Measurements from ENCODE around the gene ZMYND15.

ZMYND15 gene

GRCh38 chr17:4742629-4743028, 3.0 kb downstream of the ZMYND15 start:
- no peak for DNase-seq

GRCh38 chr17:4743216-4743615, 3.6 kb downstream of the ZMYND15 start:
- no peak for DNase-seq

DNA sequence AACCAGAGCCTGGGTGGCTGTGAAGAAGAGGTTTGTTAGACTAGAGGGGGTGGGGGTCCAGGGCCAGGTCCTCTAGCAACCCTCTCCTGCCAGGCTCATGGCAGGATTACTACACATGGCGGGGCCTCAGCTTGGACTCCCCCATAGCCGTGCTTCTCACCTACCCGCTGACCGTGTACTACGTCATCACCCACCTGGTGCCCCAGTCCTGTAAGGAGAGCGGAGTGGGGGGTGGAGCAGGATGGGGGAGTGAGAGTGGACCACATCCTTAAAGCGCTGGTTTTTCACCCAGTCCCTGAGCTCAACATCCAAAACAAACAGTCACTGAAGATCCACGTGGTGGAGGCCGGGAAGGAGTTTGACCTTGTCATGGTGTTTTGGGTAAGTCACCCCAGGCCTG, 4.3 kb downstream of the ZMYND15 start:
- no peak for DNase-seq

DNA sequence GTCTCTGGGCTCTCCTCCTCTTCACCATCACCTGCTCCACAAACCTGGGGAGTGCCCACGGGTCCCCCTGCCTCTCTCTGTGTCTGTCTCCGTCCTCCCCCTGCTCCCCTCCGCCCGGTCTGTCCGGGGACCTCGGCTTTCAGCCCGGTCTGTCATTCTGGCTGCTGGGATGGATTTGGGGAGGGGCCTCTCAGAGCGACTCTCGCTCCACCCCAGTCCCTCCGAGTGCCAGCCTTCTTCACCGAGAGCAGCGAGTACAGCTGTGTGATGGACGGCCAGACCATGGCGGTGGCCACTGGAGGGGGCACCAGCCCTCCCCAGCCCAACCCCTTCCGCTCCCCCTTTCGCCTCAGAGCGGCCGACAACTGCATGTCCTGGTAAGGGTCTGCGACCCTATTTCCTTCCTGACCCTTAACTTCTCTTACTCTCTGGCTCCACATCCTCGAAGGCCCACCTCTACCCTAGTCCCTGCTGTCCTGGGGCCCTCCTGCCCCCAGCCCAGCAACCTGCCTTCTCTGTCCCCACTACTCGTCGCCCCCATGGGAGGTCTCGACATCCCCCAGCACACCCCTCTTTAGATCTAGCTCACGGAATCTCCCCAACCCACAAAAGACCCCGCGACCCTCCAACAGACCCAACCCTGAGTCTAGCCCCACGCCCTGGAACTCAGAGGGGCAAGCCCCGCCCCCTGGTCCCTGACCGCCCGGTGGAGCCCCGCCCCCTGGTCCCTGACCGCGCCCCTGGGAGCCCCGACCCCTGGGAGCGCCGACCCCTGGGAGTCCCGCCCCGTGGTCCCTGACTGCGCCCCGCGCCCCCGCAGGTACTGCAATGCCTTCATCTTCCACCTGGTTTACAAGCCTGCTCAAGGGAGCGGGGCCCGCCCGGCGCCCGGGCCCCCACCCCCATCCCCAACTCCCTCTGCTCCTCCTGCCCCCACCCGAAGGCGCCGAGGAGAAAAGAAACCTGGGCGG, 5.7 kb downstream of the ZMYND15 start:
- DNase-seq: no peak

DNA sequence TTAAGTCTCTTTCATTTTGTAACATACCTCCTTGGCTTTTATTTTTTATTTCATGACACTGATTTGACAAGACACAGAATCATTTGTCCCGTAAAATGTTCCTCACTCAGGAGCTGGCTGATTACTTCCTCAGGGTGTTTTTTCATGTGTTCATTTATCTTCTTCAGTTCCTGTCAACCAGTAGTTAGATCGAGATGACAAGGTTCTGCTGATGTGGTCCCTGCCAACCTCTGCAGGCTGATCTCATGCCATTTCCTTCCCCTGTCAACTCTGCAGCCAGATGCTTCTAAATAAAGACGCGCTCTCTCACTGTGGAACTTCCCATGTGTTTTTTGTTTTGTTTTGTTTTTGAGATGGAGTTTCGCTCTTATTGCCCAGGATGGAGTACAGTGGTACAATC, 8.2 kb downstream of the ZMYND15 start:
- peak; percentile 89 to 97 (median 95) for DNase-seq

DNA sequence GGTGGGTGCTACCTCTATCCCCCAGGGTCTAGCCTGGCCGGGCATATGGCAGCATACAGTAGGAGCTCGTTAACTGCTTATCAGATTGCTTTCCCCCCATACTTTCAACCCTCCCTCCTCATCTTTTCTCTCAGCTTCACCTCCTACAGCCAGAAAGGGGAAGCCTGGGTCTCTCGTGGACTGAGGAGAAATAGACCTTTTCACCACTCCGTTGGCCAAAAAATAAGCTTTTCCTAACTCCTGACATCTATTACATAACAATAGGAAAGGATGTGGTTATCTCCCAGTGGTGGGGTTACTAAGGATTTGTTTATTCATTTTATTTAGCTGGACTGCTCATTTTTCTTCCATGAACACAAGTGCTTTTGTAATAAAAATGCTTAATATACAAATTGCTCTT, 9.1 kb downstream of the ZMYND15 start:
- DNase-seq: peak; percentile 31 to 56 (median 31)

GRCh38 chr17:4750606-4751005, 11.0 kb downstream of the ZMYND15 start:
- DNase-seq: peak; percentile 23 to 38 (median 33)

DNA sequence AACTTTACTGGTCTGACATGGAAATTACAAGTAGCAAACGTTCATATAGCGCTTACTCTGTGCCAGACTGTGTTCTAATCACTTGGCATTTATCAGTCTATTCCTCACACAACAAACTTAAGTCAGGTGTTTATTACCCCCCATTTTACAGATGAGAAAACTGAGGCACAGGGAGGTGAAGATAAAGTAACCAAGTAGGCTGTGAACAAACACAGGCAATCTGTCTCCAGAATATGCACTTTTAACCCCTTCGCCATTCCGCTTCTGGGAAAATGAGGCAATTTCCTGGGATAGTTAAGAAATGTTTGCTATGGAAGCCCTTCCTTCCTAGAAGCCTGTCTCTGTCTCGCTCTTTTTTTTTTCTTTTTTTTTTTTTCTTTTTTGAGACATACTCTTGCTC, 12.3 kb downstream of the ZMYND15 start:
- DNase-seq: peak in 1 of 3 donors; percentile 63

DNA sequence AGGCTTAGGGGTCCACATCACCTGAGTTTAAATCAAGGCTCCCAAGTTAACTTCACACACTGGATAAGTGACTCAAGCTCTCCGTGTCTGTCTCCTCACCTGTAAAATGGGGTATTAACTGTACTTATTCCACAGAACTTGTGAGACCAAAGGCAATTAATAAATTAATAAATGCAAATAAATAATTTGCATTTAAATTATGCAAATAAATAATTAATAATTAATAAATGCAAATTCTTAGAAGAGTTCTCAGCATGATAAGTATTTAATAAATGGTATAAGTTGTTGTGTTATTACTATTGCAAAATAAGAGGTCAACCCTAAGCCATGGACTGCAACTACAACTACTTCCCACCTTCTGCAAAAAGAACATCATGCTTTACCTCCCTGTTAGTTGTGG, 13.8 kb downstream of the ZMYND15 start:
- DNase-seq: no peak

DNA sequence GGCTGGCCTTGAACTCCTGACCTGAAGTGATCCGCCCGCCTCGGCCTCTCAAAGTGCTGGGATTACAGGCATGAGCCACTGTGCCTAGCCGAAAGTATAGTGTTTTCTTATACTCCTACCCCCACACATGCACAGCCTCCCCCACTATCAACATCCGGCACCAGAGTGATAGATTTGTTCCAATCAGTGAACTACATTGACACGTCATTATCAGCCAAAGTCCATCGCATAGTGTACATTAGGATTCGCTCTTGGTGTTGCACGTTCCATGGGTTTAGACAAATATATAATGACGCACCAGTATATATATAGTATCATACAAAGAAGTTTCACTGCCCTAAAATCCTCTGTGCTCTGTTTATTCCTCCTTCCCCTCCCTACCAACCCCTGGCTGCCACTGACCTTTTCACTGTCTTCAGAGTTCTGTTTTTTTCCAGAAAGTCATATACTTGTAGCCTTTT, 20.2 kb downstream of the ZMYND15 start:
- peak; percentile 70 to 86 (median 80) for DNase-seq

- DNase-seq: peak; percentile 73 to 85 (median 80)
These were observed 25.0 kb downstream of the ZMYND15 start for GRCh38 chr17:4764595-4764994.

DNA sequence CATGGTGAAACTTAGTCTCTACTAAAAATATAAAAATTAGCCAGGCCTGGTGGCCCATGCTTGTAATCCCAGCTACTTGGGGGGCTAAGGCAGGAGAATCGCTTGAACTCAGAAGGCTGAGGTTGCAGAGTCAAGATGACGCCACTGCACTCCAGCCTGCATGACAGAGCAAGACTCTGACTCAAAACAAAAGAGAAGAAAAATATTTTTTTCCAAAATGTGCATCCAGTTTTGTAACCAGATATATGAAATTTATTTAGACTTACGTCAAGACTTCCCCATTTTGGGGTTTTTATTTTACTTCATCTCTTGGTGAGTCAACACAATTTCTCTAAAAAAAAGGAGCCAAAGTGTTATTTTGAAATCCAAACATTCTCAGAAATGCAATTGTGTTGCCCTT, 26.6 kb downstream of the ZMYND15 start:
- DNase-seq: peak; percentile 87 to 99 (median 98)

- DNase-seq: peak; percentile 74 to 90 (median 83)
These were observed 27.1 kb downstream of the ZMYND15 start for GRCh38 chr17:4766723-4767122.

GRCh38 chr17:4768298-4768697, 28.7 kb downstream of the ZMYND15 start:
- DNase-seq: peak; percentile 71 to 87 (median 84)

DNA sequence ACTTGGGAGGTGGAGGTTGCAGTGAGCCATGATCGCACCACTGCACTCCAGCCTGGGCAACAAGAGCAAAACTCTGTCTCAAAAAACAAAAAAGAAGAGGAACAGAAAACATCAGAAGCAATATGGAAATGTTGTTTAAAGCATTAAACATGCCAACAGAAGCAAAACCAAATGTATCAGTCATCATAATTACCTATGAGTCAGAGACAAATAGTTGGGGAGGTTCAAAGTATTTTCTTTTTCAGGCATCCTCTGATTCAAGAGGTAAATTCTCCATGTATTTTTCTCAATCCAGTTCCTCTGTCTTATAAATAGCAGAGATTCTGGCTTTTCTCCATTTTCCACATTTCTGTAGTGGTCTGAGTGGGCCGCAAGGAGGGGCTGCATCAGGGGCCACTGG, 30.0 kb downstream of the ZMYND15 start:
- peak; percentile 27 to 73 (median 69) for DNase-seq

DNA sequence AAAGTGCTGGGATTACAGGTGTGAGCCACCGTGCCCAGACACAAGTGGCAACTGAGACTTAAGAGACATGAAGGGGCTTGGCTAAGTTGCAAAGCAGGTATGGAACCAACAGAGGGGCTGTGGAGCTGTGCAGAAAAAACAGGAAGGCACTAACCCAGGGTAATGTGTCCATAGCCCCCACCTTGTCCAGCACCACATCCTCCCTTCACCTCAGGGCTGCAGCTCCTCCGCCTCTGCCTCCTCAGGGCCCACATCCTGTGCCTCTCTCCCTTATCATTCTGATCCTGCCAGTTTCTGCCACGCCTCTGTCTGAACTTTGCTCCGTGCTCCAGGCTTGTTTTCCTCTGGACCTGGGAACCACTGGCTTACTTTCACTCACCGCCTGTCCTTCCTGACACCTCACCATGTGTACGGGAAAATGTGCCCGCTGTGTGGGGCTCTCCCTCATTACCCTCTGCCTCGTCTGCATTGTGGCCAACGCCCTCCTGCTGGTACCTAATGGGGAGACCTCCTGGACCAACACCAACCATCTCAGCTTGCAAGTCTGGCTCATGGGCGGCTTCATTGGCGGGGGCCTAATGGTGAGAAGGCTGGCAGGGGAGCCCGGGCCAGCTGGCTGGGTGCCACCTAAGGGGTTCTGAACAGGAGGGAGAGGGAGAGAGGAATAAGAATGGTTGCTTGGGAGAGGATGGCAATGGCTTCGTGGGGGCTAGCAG, 32.0 kb downstream of the ZMYND15 start, which contains the start of gene TM4SF5:
TM4SF5 (plus strand) TSS at position 368 of the 716 bp plus-strand sequence; CDS start at position 405, 37 bp downstream.
- no peak for DNase-seq

GRCh38 chr17:4772235-4772613, 32.6 kb downstream of the ZMYND15 start:
- no peak for DNase-seq

- DNase-seq: no peak
These were observed 38.5 kb downstream of the ZMYND15 start for GRCh38 chr17:4777969-4778760.

DNA sequence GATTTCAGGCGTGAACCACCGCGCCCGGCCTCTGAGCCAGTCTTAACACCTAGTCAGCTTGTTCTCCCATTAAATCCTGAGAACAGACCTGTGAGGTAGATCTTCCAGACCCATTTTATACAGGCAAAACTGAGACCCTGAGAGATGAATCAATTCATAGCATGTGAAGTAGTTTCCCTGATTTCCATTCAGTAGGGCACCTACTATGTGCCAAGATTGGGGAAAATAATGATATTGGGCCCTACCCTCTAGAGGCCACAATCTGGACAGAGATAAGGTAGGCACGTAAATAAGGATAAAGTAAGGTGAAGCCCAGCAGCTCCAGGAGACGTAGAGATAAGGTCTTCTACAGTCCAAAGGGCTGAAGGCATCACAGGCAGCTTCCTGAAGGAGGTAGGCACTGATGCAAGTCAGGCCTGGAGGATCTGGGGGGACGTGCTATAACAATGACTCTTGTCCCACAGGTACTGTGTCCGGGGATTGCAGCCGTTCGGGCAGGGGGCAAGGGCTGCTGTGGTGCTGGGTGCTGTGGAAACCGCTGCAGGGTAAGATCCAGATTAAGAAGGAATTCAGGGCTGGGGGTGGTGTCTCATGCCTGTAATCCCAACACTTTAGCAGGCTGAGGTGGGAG, 40.8 kb downstream of the ZMYND15 start:
- no peak for DNase-seq

DNA sequence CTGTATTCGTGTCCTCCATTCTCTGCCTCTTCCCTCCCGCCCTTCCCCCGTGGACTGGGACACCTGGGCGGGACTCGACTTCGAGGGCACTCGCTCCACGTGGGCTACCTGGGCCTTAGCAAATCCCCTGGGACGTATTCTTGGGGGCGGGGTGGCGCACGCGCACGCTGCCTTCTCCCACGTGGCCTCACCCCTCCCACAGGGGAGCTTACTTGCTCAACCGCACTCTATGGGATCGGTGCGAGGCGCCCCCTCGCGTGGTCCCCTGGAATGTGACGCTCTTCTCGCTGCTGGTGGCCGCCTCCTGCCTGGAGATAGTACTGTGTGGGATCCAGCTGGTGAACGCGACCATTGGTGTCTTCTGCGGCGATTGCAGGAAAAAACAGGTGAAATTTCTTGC, 43.0 kb downstream of the ZMYND15 start:
- peak; percentile 48 to 70 (median 68) for DNase-seq

DNA sequence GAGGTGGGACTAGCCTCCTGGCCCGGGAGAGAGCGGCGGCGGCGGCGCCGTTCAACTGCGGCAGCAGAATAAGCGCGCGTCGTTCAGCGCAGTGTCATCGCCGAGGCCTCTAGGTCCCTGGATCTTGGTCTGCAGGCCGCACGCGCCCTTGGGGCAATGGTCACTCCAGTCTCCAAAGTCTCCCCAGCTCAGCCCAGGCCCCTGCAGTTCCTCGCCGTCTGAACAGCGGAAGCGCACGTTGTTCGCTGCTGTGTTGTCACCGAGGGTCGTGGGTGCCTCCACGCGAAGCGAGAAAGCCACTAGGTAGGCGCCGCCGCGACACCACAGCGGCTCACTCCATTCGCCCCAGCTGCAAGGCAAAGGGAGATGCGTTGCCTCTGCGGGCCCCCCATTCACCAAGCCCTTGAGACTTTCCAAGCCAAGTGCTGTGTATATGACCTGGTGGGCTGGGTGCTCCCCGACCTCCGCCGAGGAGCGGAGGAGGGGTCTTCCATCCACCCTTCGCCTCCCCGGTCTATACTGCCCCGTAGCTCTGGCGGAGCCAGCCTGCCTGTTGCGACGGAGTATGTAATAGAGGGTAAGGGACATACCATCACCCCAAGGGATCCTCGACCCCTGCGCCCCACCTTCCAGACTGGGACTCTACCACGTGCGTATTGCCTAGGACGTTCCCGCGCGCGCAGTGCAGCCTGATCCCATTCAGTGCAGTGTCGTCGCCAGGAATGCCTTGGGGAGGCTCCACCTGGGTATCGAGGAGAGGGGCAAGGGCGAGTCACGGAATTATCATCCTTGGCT, 45.9 kb downstream of the ZMYND15 start:
- peak in 2 of 3 donors; percentile 30 to 43 for DNase-seq

Measured in suppressor macrophage treated with lipopolysaccharide for 1 hour (primary cell).